ENCODE results near the gene SURF1.

The SURF1 gene

GRCh38 chr9:133386338-133386737, 30.1 kb upstream of the SURF1 start:
- Histone ChIP-seq H3K4me3 (replicated peaks; ENCODE audit: insufficient read depth, low read length) (no peak overlapping the region), H3K27me3 (ENCODE audit: insufficient read depth, poor library complexity, severe bottlenecking) (no peaks in the 10 kb centered on the region), H3K27ac (replicated peaks) (no peak overlapping the region)
- no peak for DNase-seq (ENCODE audit: low read depth in 1 of 2, low spot score in 1 of 2)
- TF ChIP-seq CTCF (IDR thresholded peaks at IDR 0.05; ENCODE audit: insufficient read depth, low read length) (no peak), REST (IDR thresholded peaks at IDR 0.05; ENCODE audit: insufficient replicate concordance, low read depth) (no peak), SPI1 (IDR thresholded peaks at IDR 0.05; ENCODE audit: borderline replicate concordance, low read depth) (no peak), GABPA (IDR thresholded peaks at IDR 0.05; ENCODE audit: low read depth) (no peak), POLR2AphosphoS5 (IDR thresholded peaks at IDR 0.05; ENCODE audit: low read depth) (no peak)

DNA sequence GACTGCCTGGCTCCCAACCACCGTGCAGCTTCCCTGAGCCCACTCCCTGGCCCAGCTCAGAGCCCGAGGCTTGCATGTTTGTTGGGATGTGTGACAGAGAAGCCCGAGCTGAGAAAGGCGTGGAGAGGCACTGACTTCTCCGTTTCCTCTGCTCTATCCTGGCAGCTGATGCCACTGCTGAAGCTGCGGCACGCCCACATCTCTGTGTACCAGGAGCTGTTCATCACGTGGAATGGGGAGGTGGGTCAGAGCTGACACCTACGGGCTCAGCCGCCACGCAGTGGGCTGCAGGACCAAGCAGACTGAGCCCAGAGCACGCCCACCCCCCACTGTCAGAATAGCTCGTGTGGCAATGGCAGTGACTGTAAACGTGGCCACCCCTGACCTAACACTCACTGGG, 29.2 kb upstream of the SURF1 start:
- no peak for DNase-seq (ENCODE audit: low read depth in 1 of 2, low spot score in 1 of 2)
- TF ChIP-seq POLR2AphosphoS5 (IDR thresholded peaks at IDR 0.05; ENCODE audit: low read depth), result no peak
- Histone ChIP-seq H3K4me3 (replicated peaks; ENCODE audit: insufficient read depth, low read length) (no peak overlapping the region), H3K27me3 (ENCODE audit: insufficient read depth, poor library complexity, severe bottlenecking) (no peaks in the 10 kb centered on the region), H3K27ac (replicated peaks) (no peak overlapping the region)

DNA sequence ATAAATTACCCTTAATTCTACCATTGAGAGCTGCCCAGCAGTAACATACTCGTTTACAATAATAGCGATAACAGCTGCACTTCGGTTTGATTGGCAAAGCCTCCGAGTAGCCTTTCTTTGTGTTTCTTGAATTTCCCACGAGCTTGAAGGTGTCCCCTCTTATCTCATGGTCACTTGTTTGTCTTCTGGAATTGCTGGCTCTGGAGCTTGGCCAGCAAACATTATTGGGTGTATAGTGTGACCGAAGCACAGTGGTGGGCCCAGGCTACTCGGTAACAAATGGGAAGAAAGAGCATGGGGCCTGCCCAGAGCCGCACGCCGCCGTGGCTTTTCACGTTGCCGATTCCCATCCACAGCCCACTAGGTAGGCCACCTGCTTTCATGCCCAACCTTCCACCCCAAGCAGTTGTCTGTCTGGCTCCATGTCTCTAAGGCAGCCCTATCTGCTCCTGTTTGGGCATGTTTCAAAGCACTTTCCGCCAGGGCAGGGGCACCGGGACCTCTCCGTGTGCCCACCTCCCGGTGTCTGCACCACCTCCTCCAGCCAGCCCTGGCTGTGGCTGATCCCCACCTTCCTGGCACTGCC, 28.5 kb upstream of the SURF1 start:
- H3K27ac ChIP-seq (replicated peaks), result no peak overlapping the region
- H3K27me3 ChIP-seq (ENCODE audit: insufficient read depth, poor library complexity, severe bottlenecking), result no peaks in the 10 kb centered on the region
- no peak for DNase-seq (ENCODE audit: low read depth in 1 of 2, low spot score in 1 of 2)
- no peak overlapping the region for H3K4me3 ChIP-seq (replicated peaks; ENCODE audit: insufficient read depth, low read length)
- TF ChIP-seq CTCF (IDR thresholded peaks at IDR 0.05; ENCODE audit: insufficient read depth, low read length), result no peak
- TF ChIP-seq GABPA (IDR thresholded peaks at IDR 0.05; ENCODE audit: low read depth), result no peak
- TF ChIP-seq SPI1 (IDR thresholded peaks at IDR 0.05; ENCODE audit: borderline replicate concordance, low read depth), result no peak
- no peak for TF ChIP-seq POLR2AphosphoS5 (IDR thresholded peaks at IDR 0.05; ENCODE audit: low read depth)
- TF ChIP-seq REST (IDR thresholded peaks at IDR 0.05; ENCODE audit: insufficient replicate concordance, low read depth), result no peak

GRCh38 chr9:133383438-133383837, 27.2 kb upstream of the SURF1 start:
- Histone ChIP-seq H3K27ac (replicated peaks) (no peak overlapping the region), H3K27me3 (ENCODE audit: insufficient read depth, poor library complexity, severe bottlenecking) (no peaks in the 10 kb centered on the region), H3K4me3 (replicated peaks; ENCODE audit: insufficient read depth, low read length) (no peak overlapping the region)
- no peak for DNase-seq (ENCODE audit: low read depth in 1 of 2, low spot score in 1 of 2)
- no peak for TF ChIP-seq REST (IDR thresholded peaks at IDR 0.05; ENCODE audit: insufficient replicate concordance, low read depth)
- no peak for TF ChIP-seq GABPA (IDR thresholded peaks at IDR 0.05; ENCODE audit: low read depth)
- no peak for TF ChIP-seq POLR2AphosphoS5 (IDR thresholded peaks at IDR 0.05; ENCODE audit: low read depth)
- no peak for TF ChIP-seq CTCF (IDR thresholded peaks at IDR 0.05; ENCODE audit: insufficient read depth, low read length)
- no peak for TF ChIP-seq SPI1 (IDR thresholded peaks at IDR 0.05; ENCODE audit: borderline replicate concordance, low read depth)

Data from HL-60 (cell line).